SK-N-MC (cell line): ENCODE data around the gene TRIM41.

Source experiments
- EZH2 ChIP-seq: fragments of 200-600 bp; sonication (generic); IDR thresholded peaks from one replicate; pipeline ENCODE4 v1.6.1; 2017; ENCODE audit warnings: antibody characterized with exemption
- POLR2AphosphoS5 ChIP-seq: IDR thresholded peaks from 2 replicates; pipeline ENCODE4 v1.6.1; 2012; ENCODE audit warnings: mild to moderate bottlenecking, low read depth, low read length, borderline replicate concordance

DNA sequence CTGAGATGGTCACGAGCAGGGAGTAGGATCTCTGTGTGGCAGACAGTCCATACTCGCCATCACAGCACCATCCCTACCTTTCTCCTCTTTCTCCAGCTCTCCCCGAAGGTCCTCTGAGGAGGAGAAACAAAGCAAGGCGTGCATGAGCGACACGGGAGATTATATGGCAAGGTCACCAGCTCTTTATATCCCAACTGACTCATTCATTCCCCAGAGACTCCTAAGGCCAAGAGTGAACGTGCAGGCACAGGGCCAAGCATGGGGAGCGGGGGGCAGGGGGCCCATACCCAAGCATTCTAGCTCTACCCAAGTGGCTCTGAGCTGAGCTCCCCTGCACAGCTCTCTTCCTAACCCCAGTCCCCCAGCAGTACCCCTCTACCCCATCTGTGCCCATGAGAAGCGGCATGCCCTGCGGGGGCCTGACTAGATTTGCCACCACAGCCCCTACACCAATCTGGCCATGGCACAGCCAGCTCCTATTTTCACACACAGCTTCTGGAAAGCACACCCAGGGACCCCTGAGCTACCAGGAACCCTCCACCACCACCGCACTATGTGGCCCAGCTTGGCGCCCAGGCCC lies 24.9 kb upstream of the TRIM41 start:
- TF ChIP-seq EZH2 (no peak), POLR2AphosphoS5 (no peak)
